Choroid plexus epithelial cell (primary cell): ENCODE measurements around the gene PPARG.

Experiments used
- DNase-seq: peaks from one replicate; pipeline ENCODE4 v3.0.0-alpha.2; 2010; ENCODE audit warnings: low read depth
- H3K4me3 ChIP-seq: 2 replicates; pipeline ENCODE4 v1.5.1; 2011; ENCODE audit warnings: low read depth, mild to moderate bottlenecking, control low read depth, low read length, moderate library complexity
- CTCF ChIP-seq: conservative IDR thresholded peaks from 2 replicates; pipeline ENCODE4 v1.5.1; 2011; ENCODE audit warnings: low read depth, mild to moderate bottlenecking, control low read depth, inconsistent platforms, low read length, moderate library complexity

PPARG gene

DNA sequence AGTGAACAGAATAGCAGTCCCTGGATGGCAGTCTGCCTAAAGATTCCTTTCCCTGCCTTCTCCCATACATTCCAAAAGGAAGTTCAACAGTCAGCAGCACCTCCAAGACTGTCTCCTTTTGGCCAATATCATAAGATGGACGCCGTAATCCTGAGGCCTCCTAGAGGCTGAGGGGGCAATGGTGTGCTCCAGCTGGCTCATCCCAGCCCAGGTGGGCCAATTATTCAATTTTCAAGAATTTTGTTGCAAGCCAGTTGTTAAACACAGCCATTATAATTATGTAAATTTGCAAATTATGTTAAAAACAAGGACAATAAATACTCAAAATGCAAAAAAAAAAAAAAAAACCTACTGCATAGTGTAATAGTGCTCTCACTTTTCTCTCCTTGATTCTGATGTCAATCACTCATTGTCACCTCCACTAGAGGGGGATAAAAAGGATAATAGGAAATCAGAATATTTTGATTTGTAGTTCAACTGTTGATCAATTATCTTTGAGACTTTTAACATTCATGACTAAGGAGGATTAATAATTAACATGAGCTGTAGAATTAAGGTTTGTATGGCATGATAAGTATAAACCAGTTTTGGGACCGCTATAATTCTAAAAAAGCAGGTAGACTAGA, 40.1 kb downstream of the PPARG start:
- H3K4me3 ChIP-seq = no peak overlapping the region
- no peak for TF ChIP-seq CTCF
- DNase-seq = no peak

DNA sequence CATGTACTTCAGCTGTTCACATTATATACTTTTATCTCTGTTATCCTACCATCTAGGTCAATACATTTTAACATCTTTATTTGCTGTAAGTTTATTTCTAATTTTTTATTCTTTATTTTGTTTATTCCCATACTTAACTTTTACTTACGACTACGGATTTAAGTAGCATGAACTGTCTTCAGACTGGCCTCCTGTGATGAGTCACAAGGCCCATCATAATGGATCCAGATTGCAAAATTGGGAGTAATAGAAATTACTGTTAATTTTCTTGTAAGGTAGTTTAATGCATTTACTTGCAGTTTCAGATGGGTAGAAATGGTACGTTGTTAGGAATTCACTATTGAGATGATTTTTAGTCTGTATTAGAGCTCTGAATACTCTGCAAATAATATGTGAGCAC, 45.9 kb downstream of the PPARG start:
- H3K4me3 ChIP-seq = no peak overlapping the region
- no peak for TF ChIP-seq CTCF
- no peak for DNase-seq

- TF ChIP-seq CTCF = no peak
- no peak for DNase-seq
- H3K4me3 ChIP-seq = no peak overlapping the region
Observed at GRCh38 chr3:12335421-12335820, 46.6 kb downstream of the PPARG start.

GRCh38 chr3:12336099-12336498, 47.2 kb downstream of the PPARG start:
- peak; percentile 87 for DNase-seq

GRCh38 chr3:12338595-12339546, 50.0 kb downstream of the PPARG start:
- no peak overlapping the region for H3K4me3 ChIP-seq
- DNase-seq = no peak
- no peak for TF ChIP-seq CTCF

More at GRCh38 chr3:12336099-12336498, 47.2 kb downstream of the PPARG start:
- TF ChIP-seq CTCF = no peak
- no peak overlapping the region for H3K4me3 ChIP-seq

DNA sequence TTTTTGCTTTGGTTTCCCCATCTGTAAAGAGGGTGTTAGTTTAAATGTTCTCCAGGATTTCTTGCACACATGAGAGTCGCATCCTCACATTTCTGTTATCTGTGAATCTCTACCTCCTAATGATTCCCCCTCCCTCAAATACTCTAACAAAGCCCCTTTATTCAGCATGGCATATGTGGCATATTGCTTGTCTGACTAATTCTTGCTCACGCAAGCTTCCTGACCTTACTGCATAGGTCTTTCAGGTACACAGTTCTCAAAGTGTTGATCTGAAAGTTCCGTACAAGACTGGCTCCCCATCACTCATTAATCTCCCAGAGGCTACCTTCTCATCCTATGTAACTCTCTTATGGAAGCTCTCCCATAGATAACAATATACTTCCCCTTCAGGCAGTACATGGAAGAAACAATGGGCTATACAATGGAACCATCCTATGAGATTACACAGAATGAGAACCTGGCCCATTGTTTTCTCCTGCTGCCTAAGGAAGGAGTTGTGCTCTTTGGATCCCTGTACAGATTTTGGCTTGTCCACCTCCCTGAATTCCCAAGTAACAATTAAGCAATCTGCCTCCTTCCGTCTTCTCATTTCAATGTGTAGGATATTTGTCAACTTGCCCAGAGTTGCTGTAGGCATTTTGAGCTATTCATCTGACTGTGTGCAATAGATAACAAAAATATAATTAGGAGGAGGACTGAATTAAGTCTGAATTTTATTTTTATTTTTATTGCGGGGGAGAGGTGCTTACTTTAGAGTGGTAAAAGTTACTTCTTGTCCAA, 51.0 kb downstream of the PPARG start:
- DNase-seq = no peak
- no peak overlapping the region for H3K4me3 ChIP-seq
- no peak for TF ChIP-seq CTCF
